ENCODE results near the gene HES7. TPM values are rescaled to one million over a fixed set of nuclear protein-coding genes. Genes with fewer than 3 reads are reported as not detected.

HES7 gene
- total RNA-seq, 4 donors from 2014 or later: 1.4 TPM; not detected in 3

DNA sequence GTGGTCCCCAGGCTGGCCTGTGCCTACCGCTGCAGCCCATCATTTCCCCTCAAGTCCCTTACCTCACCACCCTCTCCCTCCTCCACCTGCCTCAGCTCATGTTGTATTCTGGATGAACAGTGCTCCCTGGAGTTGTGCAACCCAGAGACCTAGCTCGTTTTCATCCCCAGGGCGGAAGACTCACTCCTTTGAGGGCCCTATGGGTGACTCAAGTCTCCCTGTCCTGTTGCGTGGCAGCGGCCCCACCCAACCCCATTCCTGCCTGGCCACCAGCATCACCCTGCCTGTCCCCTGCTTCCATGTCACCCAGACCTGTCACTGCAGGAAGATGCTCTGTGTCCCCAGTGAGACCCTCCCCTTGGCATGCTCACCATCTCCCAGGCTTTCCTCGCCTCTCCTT, 39.7 kb downstream of the HES7 start:
- Histone ChIP-seq H3K27me3 (peaks cover 0 to 91% (median 9%) of the 10 kb centered on the region in 4 donors), H3K4me3 (no peak overlapping the region), H3K9me3 (no peaks in the 10 kb centered on the region), H3K36me3 (no peaks in the 10 kb centered on the region), H3K4me1 (peaks cover 10 to 15% (median 13%) of the 10 kb centered on the region in 4 donors), H3K27ac (replicated peaks in 1 of 4) (no peak overlapping the region)
- intact Hi-C loops (cut with DNase I): loop anchor here (5.0 kb wide), 1 partner anchor 33 kb away; the partner anchor contains the start of gene ALOXE3
- TF ChIP-seq POLR2AphosphoS5 (IDR thresholded peaks at IDR 0.05): no peak
- TF ChIP-seq EP300 (IDR thresholded peaks at IDR 0.05): no peak
- TF ChIP-seq, protein P1, sequence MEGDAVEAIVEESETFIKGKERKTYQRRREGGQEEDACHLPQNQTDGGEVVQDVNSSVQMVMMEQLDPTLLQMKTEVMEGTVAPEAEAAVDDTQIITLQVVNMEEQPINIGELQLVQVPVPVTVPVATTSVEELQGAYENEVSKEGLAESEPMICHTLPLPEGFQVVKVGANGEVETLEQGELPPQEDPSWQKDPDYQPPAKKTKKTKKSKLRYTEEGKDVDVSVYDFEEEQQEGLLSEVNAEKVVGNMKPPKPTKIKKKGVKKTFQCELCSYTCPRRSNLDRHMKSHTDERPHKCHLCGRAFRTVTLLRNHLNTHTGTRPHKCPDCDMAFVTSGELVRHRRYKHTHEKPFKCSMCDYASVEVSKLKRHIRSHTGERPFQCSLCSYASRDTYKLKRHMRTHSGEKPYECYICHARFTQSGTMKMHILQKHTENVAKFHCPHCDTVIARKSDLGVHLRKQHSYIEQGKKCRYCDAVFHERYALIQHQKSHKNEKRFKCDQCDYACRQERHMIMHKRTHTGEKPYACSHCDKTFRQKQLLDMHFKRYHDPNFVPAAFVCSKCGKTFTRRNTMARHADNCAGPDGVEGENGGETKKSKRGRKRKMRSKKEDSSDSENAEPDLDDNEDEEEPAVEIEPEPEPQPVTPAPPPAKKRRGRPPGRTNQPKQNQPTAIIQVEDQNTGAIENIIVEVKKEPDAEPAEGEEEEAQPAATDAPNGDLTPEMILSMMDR (IDR thresholded peaks at IDR 0.05): no peak
- no peak for TF ChIP-seq POLR2A (IDR thresholded peaks at IDR 0.05; ENCODE audit: low read depth)
- no peak for DNase-seq (ENCODE audit: extremely low spot score)
- 92% methylated on average over 6 of the region's 6 CpGs for WGBS

DNA sequence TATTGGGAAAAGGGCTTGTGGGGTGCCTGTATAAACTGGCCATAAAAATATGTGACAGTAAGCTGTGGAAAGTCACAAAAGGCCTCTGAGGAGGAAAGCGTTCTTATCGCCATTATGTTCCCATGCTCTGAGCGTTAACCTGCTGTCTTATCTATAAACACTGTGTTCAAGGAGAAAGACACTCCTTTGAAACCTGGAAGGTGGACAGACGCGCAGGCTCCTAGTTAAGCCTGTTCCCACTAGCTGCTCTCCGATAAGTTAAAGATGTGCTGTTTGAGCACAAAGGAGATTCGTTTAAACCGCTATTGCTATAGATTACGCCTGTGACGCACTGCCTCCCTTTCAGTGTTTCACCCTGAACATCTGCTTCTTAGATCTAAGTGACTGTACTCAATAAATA, 41.6 kb downstream of the HES7 start:
- peaks cover 0 to 93% (median 16%) of the 10 kb centered on the region in 4 donors for H3K27me3 ChIP-seq

DNA sequence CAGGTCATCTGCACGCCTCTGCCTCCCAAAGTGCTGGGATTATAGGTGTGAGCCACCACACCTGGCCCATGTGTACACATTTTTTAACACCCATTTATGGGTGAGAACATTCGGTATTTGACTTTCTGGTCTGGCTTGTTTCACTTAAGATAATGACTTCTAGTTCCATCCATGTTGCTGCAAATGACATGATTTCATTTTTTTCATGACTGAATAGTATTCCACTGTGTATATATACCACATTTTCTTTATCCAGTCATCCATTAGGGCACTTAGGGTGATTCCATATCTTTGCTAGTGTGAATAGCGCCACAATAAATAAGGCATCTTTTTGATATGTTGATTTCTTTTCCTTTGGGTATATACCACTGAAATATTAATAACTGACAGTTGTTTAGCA, 42.0 kb downstream of the HES7 start:
- 96% methylated on average over 3 of the region's 3 CpGs for WGBS
- Histone ChIP-seq H3K4me1 (peaks cover 12 to 20% (median 17%) of the 10 kb centered on the region in 4 donors), H3K9me3 (no peaks in the 10 kb centered on the region), H3K36me3 (no peaks in the 10 kb centered on the region), H3K27me3 (peaks cover 0 to 95% (median 18%) of the 10 kb centered on the region in 4 donors), H3K27ac (replicated peaks in 1 of 4) (no peak overlapping the region), H3K4me3 (no peak overlapping the region)
- intact Hi-C loops (cut with DNase I): loop anchor here (5.0 kb wide), 1 partner anchor 35 kb away; the partner anchor contains the start of gene ALOXE3
- no peak for DNase-seq (ENCODE audit: extremely low spot score)
- TF ChIP-seq POLR2AphosphoS5 (IDR thresholded peaks at IDR 0.05): no peak
- no peak for TF ChIP-seq POLR2A (IDR thresholded peaks at IDR 0.05; ENCODE audit: low read depth)
- TF ChIP-seq, protein P1 (IDR thresholded peaks at IDR 0.05): no peak
- no peak for TF ChIP-seq EP300 (IDR thresholded peaks at IDR 0.05)

More for the DNA sequence above, 41.6 kb downstream of the HES7 start:
- H3K4me1 ChIP-seq: peaks cover 12 to 20% (median 17%) of the 10 kb centered on the region in 4 donors
- H3K36me3 ChIP-seq: no peaks in the 10 kb centered on the region
- TF ChIP-seq POLR2A (IDR thresholded peaks at IDR 0.05; ENCODE audit: low read depth) (no peak), POLR2AphosphoS5 (IDR thresholded peaks at IDR 0.05) (no peak), EP300 (IDR thresholded peaks at IDR 0.05) (no peak)
- TF ChIP-seq, protein P1 (IDR thresholded peaks at IDR 0.05): no peak
- no peaks in the 10 kb centered on the region for H3K9me3 ChIP-seq
- no peak for DNase-seq (ENCODE audit: extremely low spot score)
- H3K4me3 ChIP-seq: no peak overlapping the region
- WGBS: 90% methylated on average over 10 of the region's 10 CpGs
- intact Hi-C loops (cut with DNase I): loop anchor here (5.0 kb wide), 1 partner anchor 35 kb away; the partner anchor contains the start of gene ALOXE3
- no peak overlapping the region for H3K27ac ChIP-seq (replicated peaks in 1 of 4)

DNA sequence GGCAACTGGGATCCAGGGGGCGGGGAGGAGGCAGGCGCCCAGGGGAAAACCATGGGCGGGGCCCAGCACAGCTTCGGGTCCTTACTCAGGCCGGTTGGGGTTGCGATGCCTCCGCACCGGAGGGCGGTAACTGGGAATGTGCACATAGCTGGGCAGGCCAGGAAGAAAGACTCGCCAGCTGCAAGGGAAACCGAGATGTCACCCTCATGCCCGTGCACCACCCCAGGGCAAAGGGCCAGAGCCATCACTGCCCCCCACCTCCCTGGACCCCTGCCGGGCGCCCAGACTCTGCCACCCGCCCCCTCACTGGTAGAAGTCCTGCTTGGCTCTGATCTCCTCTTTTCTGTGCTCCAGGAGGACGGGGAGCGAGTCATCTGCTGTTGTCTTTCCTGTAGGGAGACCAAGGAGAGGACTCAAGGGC, 43.1 kb downstream of the HES7 start:
- intact Hi-C loops (cut with DNase I): loop anchor here (5.0 kb wide), 1 partner anchor 36 kb away; the partner anchor contains the start of gene ALOXE3
- peaks cover 0 to 98% (median 25%) of the 10 kb centered on the region in 4 donors for H3K27me3 ChIP-seq
- H3K9me3 ChIP-seq: no peaks in the 10 kb centered on the region
- no peak overlapping the region for H3K4me3 ChIP-seq
- 70% methylated on average over 15 of the region's 17 CpGs for WGBS
- H3K4me1 ChIP-seq: peaks cover 12 to 20% (median 17%) of the 10 kb centered on the region in 4 donors
- no peaks in the 10 kb centered on the region for H3K36me3 ChIP-seq
- H3K27ac ChIP-seq (replicated peaks in 1 of 4): no peak overlapping the region
- no peak for DNase-seq (ENCODE audit: extremely low spot score)
- no peak for TF ChIP-seq EP300 (IDR thresholded peaks at IDR 0.05)
- no peak for TF ChIP-seq POLR2AphosphoS5 (IDR thresholded peaks at IDR 0.05)
- TF ChIP-seq POLR2A (IDR thresholded peaks at IDR 0.05; ENCODE audit: low read depth): no peak
- TF ChIP-seq, protein P1 (IDR thresholded peaks at IDR 0.05): no peak

Data from esophagus muscularis mucosa (tissue), 4 donors.